Keratinocyte (primary cell): ENCODE measurements around the gene KIF25.

ENCODE experiments used
- CTCF ChIP-seq, 3 experiments: IDR thresholded peaks in 1 of 3; conservative IDR thresholded peaks in 1 of 3; optimal IDR thresholded peaks in 1 of 3; 2 replicates in 2 of 3; 3 replicates in 1 of 3; pipeline versions ENCODE3 to v1.5.1; 2011; ENCODE audit warnings: low read length in 3 of 3, mild to moderate bottlenecking in 3 of 3, moderate library complexity in 2 of 3, control low read depth in 1 of 3, inconsistent platforms in 1 of 3; ENCODE audit not compliant: insufficient read depth in 2 of 3; ENCODE audit errors: extremely low read depth in 1 of 3
- EZH2 ChIP-seq: IDR thresholded peaks from one replicate; pipeline ENCODE4 v1.6.1; 2012; ENCODE audit warnings: inconsistent platforms, mild to moderate bottlenecking, low read length, moderate library complexity

DNA sequence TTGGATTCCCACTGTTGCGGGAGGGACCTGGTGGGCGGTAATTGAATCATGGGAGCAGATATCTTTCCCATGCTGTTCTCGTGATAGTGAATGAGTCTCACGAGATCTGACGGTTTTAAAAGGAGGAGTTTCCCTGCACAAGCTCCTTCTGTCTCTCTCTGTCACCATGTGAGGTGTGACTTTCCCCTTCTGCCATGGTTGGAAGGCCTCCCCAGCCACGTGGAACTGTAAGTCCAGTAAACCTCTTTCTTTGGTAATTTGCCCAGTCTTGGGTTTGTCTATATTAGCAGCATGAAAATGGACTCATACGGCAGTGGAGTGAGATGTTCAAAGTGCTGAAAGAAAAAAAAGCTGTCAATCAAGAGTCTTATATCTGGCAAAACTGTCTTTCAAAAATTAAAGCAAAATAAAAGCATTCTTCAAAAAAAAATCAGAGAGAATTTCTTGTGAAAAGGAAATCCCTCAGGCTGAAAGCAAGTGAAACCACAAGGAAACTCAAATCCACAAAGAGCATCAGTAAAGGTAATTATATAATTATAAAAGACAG lies 15.5 kb upstream of the KIF25 start:
- TF ChIP-seq CTCF (optimal IDR thresholded peaks at IDR 0.05 in 1 of 3, IDR thresholded peaks at IDR 0.05 in 1 of 3, conservative IDR thresholded peaks at IDR 0.05 in 1 of 3; ENCODE audit: extremely low read depth in 1 of 3, insufficient read depth in 2 of 3, low read length in 3 of 3) (no peak), EZH2 (no peak)
